Left ventricle myocardium inferior (tissue), 1 donor: Measurements from ENCODE around the gene NUMA1. TPM values are rescaled to one million over a fixed set of nuclear protein-coding genes. Genes with fewer than 3 reads are reported as not detected.

Experiments
- DNase-seq: peaks from one replicate; pipeline ENCODE4 v3.0.0-alpha.2; 2020
- H3K27ac ChIP-seq: fragments of 200-600 bp; replicated peaks from 2 replicates; pipeline ENCODE4 v1.8.0; 2021
- H3K27me3 ChIP-seq: fragments of 200-600 bp; 2 replicates; pipeline ENCODE4 v1.8.0; 2021; ENCODE audit warnings: low read depth
- H3K36me3 ChIP-seq: fragments of 200-600 bp; 2 replicates; pipeline ENCODE4 v1.8.0; 2021
- H3K4me1 ChIP-seq: fragments of 200-600 bp; 2 replicates; pipeline ENCODE4 v1.8.0; 2021
- H3K4me3 ChIP-seq: fragments of 200-600 bp; 2 replicates; pipeline ENCODE4 v1.8.0; 2021; ENCODE audit warnings: mild to moderate bottlenecking, moderate library complexity
- H3K9me3 ChIP-seq: fragments of 200-600 bp; replicated peaks from 2 replicates; pipeline ENCODE4 v1.8.0; 2021
- CTCF ChIP-seq: fragments of 200-600 bp; IDR thresholded peaks from 2 replicates; pipeline ENCODE4 v1.8.0; 2021; ENCODE audit warnings: antibody characterized with exemption, mild to moderate bottlenecking, borderline replicate concordance
- intact Hi-C: fragments of 100-400 bp; cut with micrococcal nuclease; formaldehyde crosslinking; loops from one replicate; pipeline ENCODE4 v1.11.0; 2022
- total RNA-seq: library from RNA; stranded (reverse); fragmentation: NEBNext Ultra II Directional; extraction: Animal tissue kit (Norgen Biotek cat#: 25700); gene quantifications from one replicate; pipeline ENCODE4 v1.2.1, GENCODE V29; 2021
- donor health status: DM: no; HTN: yes; CAD: no; lungs with severe emphysema.

Gene NUMA1
- total RNA-seq, 1 donor from 2014 or later, result 82.5 TPM

- H3K4me1 ChIP-seq, result no peaks in the 10 kb centered on the region
- no peak overlapping the region for H3K27ac ChIP-seq
- no peaks in the 10 kb centered on the region for H3K9me3 ChIP-seq
- no peak overlapping the region for H3K4me3 ChIP-seq
- no peak for TF ChIP-seq CTCF
- peaks cover 15% of the 10 kb centered on the region for H3K27me3 ChIP-seq
- DNase-seq, result no peak
- no peaks in the 10 kb centered on the region for H3K36me3 ChIP-seq
- intact Hi-C loops, result no loop called here
Measured at GRCh38 chr11:72123117-72123653, 42.8 kb upstream of the NUMA1 start.

GRCh38 chr11:72122607-72123006 is 42.3 kb upstream of the NUMA1 start:
- H3K4me1 ChIP-seq, result no peaks in the 10 kb centered on the region
- DNase-seq, result no peak
- H3K9me3 ChIP-seq, result no peaks in the 10 kb centered on the region
- no peaks in the 10 kb centered on the region for H3K36me3 ChIP-seq
- no peak overlapping the region for H3K4me3 ChIP-seq
- no peak overlapping the region for H3K27ac ChIP-seq
- H3K27me3 ChIP-seq, result peaks cover 15% of the 10 kb centered on the region
- intact Hi-C loops, result no loop called here
- TF ChIP-seq CTCF, result no peak

GRCh38 chr11:72120930-72121329 is 40.6 kb upstream of the NUMA1 start:
- H3K4me1 ChIP-seq, result no peaks in the 10 kb centered on the region
- H3K27ac ChIP-seq, result no peak overlapping the region
- TF ChIP-seq CTCF, result no peak
- intact Hi-C loops, result no loop called here
- no peaks in the 10 kb centered on the region for H3K36me3 ChIP-seq
- H3K4me3 ChIP-seq, result no peak overlapping the region
- peaks cover 22% of the 10 kb centered on the region for H3K27me3 ChIP-seq
- no peak for DNase-seq
- H3K9me3 ChIP-seq, result no peaks in the 10 kb centered on the region

GRCh38 chr11:72119198-72119597 is 38.9 kb upstream of the NUMA1 start:
- no peak for TF ChIP-seq CTCF
- H3K4me3 ChIP-seq, result no peak overlapping the region
- no peak overlapping the region for H3K27ac ChIP-seq
- H3K27me3 ChIP-seq, result peaks cover 22% of the 10 kb centered on the region
- intact Hi-C loops, result no loop called here
- H3K9me3 ChIP-seq, result no peaks in the 10 kb centered on the region
- H3K4me1 ChIP-seq, result no peaks in the 10 kb centered on the region
- H3K36me3 ChIP-seq, result no peaks in the 10 kb centered on the region
- DNase-seq, result no peak

GRCh38 chr11:72116019-72116755 is 35.8 kb upstream of the NUMA1 start:
- Histone ChIP-seq H3K4me1 (peaks cover 14% of the 10 kb centered on the region), H3K4me3 (no peak overlapping the region), H3K27ac (no peak overlapping the region), H3K27me3 (peaks cover 18% of the 10 kb centered on the region), H3K9me3 (no peaks in the 10 kb centered on the region), H3K36me3 (no peaks in the 10 kb centered on the region)
- no peak for DNase-seq
- intact Hi-C loops, result no loop called here
- no peak for TF ChIP-seq CTCF
